Stomach (tissue), 9 donors: Measurements from ENCODE around the gene DNMT3B. TPM values are rescaled to one million over a fixed set of nuclear protein-coding genes. Genes with fewer than 3 reads are reported as not detected.

ENCODE experiments used
- DNase-seq, 2 donors: peaks; one replicate each; pipeline versions ENCODE4 v3.0.0 to v3.0.0-alpha.2; 2013 to 2019
- H3K27ac ChIP-seq, 5 donors: fragments of 200-600 bp in 4 of 5; sonication (generic) in 4 of 5; one replicate each; pipeline ENCODE4 v1.5.1; 2013 to 2019; ENCODE audit warnings: mild to moderate bottlenecking in 1 of 5, moderate library complexity in 1 of 5
- H3K27me3 ChIP-seq, 3 donors: fragments of 200-600 bp; sonication (generic); one replicate each; pipeline ENCODE4 v1.5.1; 2017 to 2019; ENCODE audit warnings: mixed run types in 1 of 3
- H3K36me3 ChIP-seq, 4 donors: fragments of 200-600 bp; sonication (generic); 1 replicate in 3 of 4; 2 replicates in 1 of 4; pipeline ENCODE4 v1.5.1; 2016 to 2019
- H3K4me1 ChIP-seq, 4 donors: fragments of 200-600 bp; sonication (generic); one replicate each; pipeline ENCODE4 v1.5.1; 2016 to 2019
- H3K4me3 ChIP-seq, 4 donors: fragments of 200-600 bp; sonication (generic) in 3 of 4; one replicate each; pipeline ENCODE4 v1.5.1; 2016 to 2019; ENCODE audit warnings: mild to moderate bottlenecking in 1 of 4
- H3K9me3 ChIP-seq, 4 donors: fragments of 200-600 bp; sonication (generic); one replicate each; pipeline ENCODE4 v1.5.1; 2016 to 2019
- CTCF ChIP-seq, 7 experiments: fragments of 450-650 bp in 4 of 7; fragments of 200-600 bp in 3 of 7; sonication (generic) in 3 of 7; IDR thresholded peaks; one replicate each; pipeline ENCODE4 v1.5.1; 2016 to 2019; ENCODE audit warnings: antibody characterized with exemption in 7 of 7, control low read depth in 2 of 7, mild to moderate bottlenecking in 1 of 7
- EP300 ChIP-seq: sonication (generic); formaldehyde crosslinking; IDR thresholded peaks from one replicate; pipeline ENCODE4 v1.6.1; 2017; ENCODE audit warnings: antibody characterized with exemption
- POLR2A ChIP-seq, 4 donors: fragments of 450-650 bp; IDR thresholded peaks; one replicate each; pipeline ENCODE4 v1.6.1; 2016; ENCODE audit warnings: antibody characterized with exemption in 4 of 4, control low read depth in 2 of 4, mild to moderate bottlenecking in 1 of 4, moderate library complexity in 1 of 4
- POLR2AphosphoS5 ChIP-seq, 3 donors: sonication (generic); formaldehyde crosslinking; IDR thresholded peaks; one replicate each; pipeline ENCODE4 v1.6.1; 2016; ENCODE audit warnings: antibody characterized with exemption in 3 of 3
- WGBS, 5 donors: extraction: QIAGEN DNeasy Blood & Tissue Kit in 3 of 5; methylation state at CpG; one replicate each; pipeline versions ENCODE4 v1.1.5 to v1.1.7; 2013 to 2018; 5-methylcytosine and 5-hydroxymethylcytosine counted together
- intact Hi-C: fragments of 100-400 bp; cut with DNase I; formaldehyde crosslinking; loops from one replicate; pipeline ENCODE4 v1.15.1; 2023; ENCODE audit warnings: low total_unique reads
- polyA plus RNA-seq, 3 donors: library from polyadenylated mRNA; stranded (reverse); fragments of 200-250 nt; gene quantifications; one replicate each; pipeline ENCODE4 v1.2.3, GENCODE V29; 2013
- total RNA-seq, 5 donors: library from RNA; depleted of rRNA; stranded (reverse); fragments of >200 nt; gene quantifications; one replicate each; pipeline versions ENCODE4 v1.1.0 to v1.2.3, GENCODE V29; 2014 to 2016
- donor health status: healthy with polysubstance abuse.
- donor health status: Bipolar disorder and iron deficiency.
- donor health status: healthy.

The DNMT3B gene
- total and polyA plus RNA-seq, 8 donors: 0.31 to 17.0 (median 0.87) TPM; not detected in 2

- WGBS, 5 donors: 73 to 86% (median 73%) methylated on average over 9 of the region's 9 CpGs
- DNase-seq: no peak
- H3K4me3 ChIP-seq: no peak overlapping the region
- no peaks in the 10 kb centered on the region for H3K4me1 ChIP-seq
- TF ChIP-seq POLR2AphosphoS5 (IDR thresholded peaks at IDR 0.05) (no peak), EP300 (no peak), POLR2A (IDR thresholded peaks at IDR 0.05) (no peak), CTCF (IDR thresholded peaks at IDR 0.05) (no peak)
- no peaks in the 10 kb centered on the region for H3K9me3 ChIP-seq
- peaks cover 0 to 25% (median 9%) of the 10 kb centered on the region in 4 donors for H3K36me3 ChIP-seq
- no peaks in the 10 kb centered on the region for H3K27me3 ChIP-seq
- intact Hi-C loops: no loop called here
- H3K27ac ChIP-seq: no peak overlapping the region
These were observed 45.5 kb downstream of the DNMT3B start for GRCh38 chr20:32807706-32808105.

- H3K9me3 ChIP-seq: no peaks in the 10 kb centered on the region
- no peak overlapping the region for H3K27ac ChIP-seq
- 79 to 87% (median 83%) methylated on average over 4 of the region's 4 CpGs for WGBS, 5 donors
- intact Hi-C loops: no loop called here
- no peak for TF ChIP-seq CTCF (IDR thresholded peaks at IDR 0.05)
- no peak for TF ChIP-seq EP300
- TF ChIP-seq POLR2A (IDR thresholded peaks at IDR 0.05): no peak
- TF ChIP-seq POLR2AphosphoS5 (IDR thresholded peaks at IDR 0.05): no peak
- DNase-seq: no peak
- H3K4me3 ChIP-seq: no peak overlapping the region
- no peaks in the 10 kb centered on the region for H3K27me3 ChIP-seq
- H3K4me1 ChIP-seq: no peaks in the 10 kb centered on the region
- H3K36me3 ChIP-seq: peaks cover 0 to 18% (median 7%) of the 10 kb centered on the region in 4 donors
These were observed 46.3 kb downstream of the DNMT3B start for GRCh38 chr20:32808438-32808837.

GRCh38 chr20:32809907-32810306 is 47.7 kb downstream of the DNMT3B start:
- no peaks in the 10 kb centered on the region for H3K4me1 ChIP-seq
- peaks cover 0 to 16% (median 7%) of the 10 kb centered on the region in 4 donors for H3K36me3 ChIP-seq
- intact Hi-C loops: no loop called here
- 89 to 98% (median 97%) methylated on average over 4 of the region's 4 CpGs for WGBS, 5 donors
- no peak overlapping the region for H3K27ac ChIP-seq
- TF ChIP-seq POLR2AphosphoS5 (IDR thresholded peaks at IDR 0.05) (no peak), EP300 (no peak), CTCF (IDR thresholded peaks at IDR 0.05) (no peak), POLR2A (IDR thresholded peaks at IDR 0.05) (no peak)
- H3K4me3 ChIP-seq: no peak overlapping the region
- H3K9me3 ChIP-seq: no peaks in the 10 kb centered on the region
- H3K27me3 ChIP-seq: no peaks in the 10 kb centered on the region
- no peak for DNase-seq

- Histone ChIP-seq H3K4me1 (no peaks in the 10 kb centered on the region), H3K9me3 (no peaks in the 10 kb centered on the region), H3K27me3 (no peaks in the 10 kb centered on the region), H3K27ac (no peak overlapping the region), H3K4me3 (no peak overlapping the region), H3K36me3 (peaks cover 0 to 16% (median 5%) of the 10 kb centered on the region in 4 donors)
- no peak for TF ChIP-seq POLR2AphosphoS5 (IDR thresholded peaks at IDR 0.05)
- TF ChIP-seq EP300: no peak
- no peak for TF ChIP-seq CTCF (IDR thresholded peaks at IDR 0.05)
- no peak for TF ChIP-seq POLR2A (IDR thresholded peaks at IDR 0.05)
- 82 to 91% (median 87%) methylated on average over 5 of the region's 5 CpGs for WGBS, 5 donors
- intact Hi-C loops: no loop called here
- DNase-seq: no peak
These were observed 48.8 kb downstream of the DNMT3B start for GRCh38 chr20:32810941-32811340.
